BJ (cell line): ENCODE results near the gene DIPK1B. TPM values are rescaled to one million over a fixed set of nuclear protein-coding genes. Genes with fewer than 3 reads are reported as not detected.

ENCODE experiments used
- CTCF ChIA-PET: fragments of 350-600 bp; formaldehyde crosslinking; extraction: SDS; loops from one replicate; lab custom pipeline; 2021; ENCODE audit warnings: antibody characterized with exemption, inconsistent platforms; lab: Yijun Ruan, JAX
- POLR2A ChIA-PET: fragments of 300-600 bp; sonication (Branson Sonifier 250); formaldehyde crosslinking; extraction: SDS; loops from one replicate; lab custom pipeline; 2021; ENCODE audit warnings: antibody characterized with exemption; lab: Charles Lee
- DNase-seq: peaks from one replicate; pipeline ENCODE4 v3.0.0-alpha.2; 2011; ENCODE audit warnings: low read depth
- H3K27me3 ChIP-seq: 2 replicates; pipeline ENCODE4 v1.6.0; 2011; ENCODE audit warnings: low read length; ENCODE audit not compliant: control insufficient read depth, insufficient read depth
- H3K36me3 ChIP-seq: 2 replicates; pipeline ENCODE4 v1.5.1; 2011; ENCODE audit warnings: low read length; ENCODE audit not compliant: control insufficient read depth, insufficient read depth
- H3K4me3 ChIP-seq: 2 replicates; pipeline ENCODE4 v1.5.1; 2011; ENCODE audit warnings: low read depth, mild to moderate bottlenecking, control low read depth, low read length
- CTCF ChIP-seq: IDR thresholded peaks from 2 replicates; pipeline ENCODE4 v1.5.1; 2011; ENCODE audit warnings: low read depth, mild to moderate bottlenecking, control low read depth, inconsistent platforms, low read length, moderate library complexity; ENCODE audit not compliant: insufficient read depth
- polyA plus RNA-seq: library from polyadenylated mRNA; depleted of rRNA; stranded (reverse); fragments of >200 nt; gene quantifications from 2 replicates; pipeline ENCODE4 v1.2.3, GENCODE V29; 2011

Gene DIPK1B
- polyA plus RNA-seq, 1 experiment, result 0.42 TPM

GRCh38 chr9:136668983-136669790 is 43.2 kb upstream of the DIPK1B start:
- Histone ChIP-seq H3K36me3 (peaks cover 10% of the 10 kb centered on the region), H3K4me3 (no peak overlapping the region), H3K27me3 (no peaks in the 10 kb centered on the region)
- ChIA-PET POLR2A (no interaction called here), CTCF (no interaction called here)
- TF ChIP-seq CTCF, result no peak
- no peak for DNase-seq

- no peak for TF ChIP-seq CTCF
- H3K4me3 ChIP-seq, result no peak overlapping the region
- no peak for DNase-seq
- no peaks in the 10 kb centered on the region for H3K27me3 ChIP-seq
- ChIA-PET CTCF (no interaction called here), POLR2A (no interaction called here)
- peaks cover 11% of the 10 kb centered on the region for H3K36me3 ChIP-seq
These were observed 42.4 kb upstream of the DIPK1B start for GRCh38 chr9:136669791-136670464.

GRCh38 chr9:136670576-136671253 is 41.7 kb upstream of the DIPK1B start:
- Histone ChIP-seq H3K36me3 (peaks cover 11% of the 10 kb centered on the region), H3K27me3 (no peaks in the 10 kb centered on the region), H3K4me3 (no peak overlapping the region)
- CTCF ChIA-PET, result interaction anchor here (0.6 to 2.6 kb wide), 9 partner anchors 12 to 200 kb away, joined by 3 to 47 read pairs (median 6); partner anchors contain the start of gene AGPAT2
- DNase-seq, result no peak
- POLR2A ChIA-PET, result no interaction called here
- no peak for TF ChIP-seq CTCF

- DNase-seq, result no peak
- CTCF ChIA-PET, result interaction anchor here (0.6 to 2.6 kb wide), 14 partner anchors 10 to 201 kb away, joined by 3 to 47 read pairs (median 6); partner anchors contain the start of genes AGPAT2 and EGFL7
- Histone ChIP-seq H3K36me3 (peaks cover 15% of the 10 kb centered on the region), H3K27me3 (no peaks in the 10 kb centered on the region), H3K4me3 (no peak overlapping the region)
- POLR2A ChIA-PET, result interaction anchor here (0.6 kb wide), 1 partner anchor 56 kb away, joined by 3 read pairs; no protein-coding TSS in a partner anchor
- no peak for TF ChIP-seq CTCF
These were observed 41.1 kb upstream of the DIPK1B start for GRCh38 chr9:136671254-136671614.
